AG10803 (cell line): Measurements from ENCODE around the gene IFNG-AS1.

Source experiments
- DNase-seq: peaks from one replicate; pipeline ENCODE4 v3.0.0; 2010; ENCODE audit warnings: low read depth
- H3K4me3 ChIP-seq: 2 replicates; pipeline ENCODE4 v1.5.1; 2011; ENCODE audit warnings: mild to moderate bottlenecking, low read length, control low read depth
- CTCF ChIP-seq: conservative IDR thresholded peaks from 2 replicates; pipeline ENCODE4 v1.5.1; 2011; ENCODE audit warnings: mild to moderate bottlenecking, low read length, control low read depth, inconsistent platforms

IFNG-AS1 gene

GRCh38 chr12:68067762-68068376 lies 78.6 kb downstream of the IFNG-AS1 start:
- peak; percentile 50 for TF ChIP-seq CTCF
- no peak overlapping the region for H3K4me3 ChIP-seq
- peak; percentile 1 for DNase-seq

GRCh38 chr12:68069275-68069674 lies 80.0 kb downstream of the IFNG-AS1 start:
- no peak for DNase-seq
- H3K4me3 ChIP-seq, result no peak overlapping the region

More at GRCh38 chr12:68069275-68069674, 80.0 kb downstream of the IFNG-AS1 start:
- TF ChIP-seq CTCF, result no peak
